Duodenal mucosa (tissue), 2 donors: Measurements from ENCODE around the gene CD2AP.

Experiments
- H3K27ac ChIP-seq: one replicate; pipeline ENCODE4 v1.7.0; 2013; ENCODE audit warnings: low read depth, low read length
- H3K27me3 ChIP-seq, 2 donors: one replicate each; pipeline ENCODE4 v1.7.0; 2013; ENCODE audit warnings: low read length in 2 of 2, control low read depth in 1 of 2; ENCODE audit not compliant: insufficient read depth in 2 of 2, control insufficient read depth in 1 of 2
- H3K36me3 ChIP-seq, 2 donors: one replicate each; pipeline ENCODE4 v1.7.0; 2013; ENCODE audit warnings: low read length in 2 of 2, control low read depth in 1 of 2; ENCODE audit not compliant: insufficient read depth in 2 of 2, control insufficient read depth in 1 of 2
- H3K4me1 ChIP-seq, 2 donors: one replicate each; pipeline ENCODE4 v1.7.0; 2013; ENCODE audit warnings: low read length in 2 of 2, control low read depth in 1 of 2; ENCODE audit not compliant: insufficient read depth in 2 of 2, control insufficient read depth in 1 of 2
- H3K4me3 ChIP-seq, 2 donors: one replicate each; pipeline ENCODE4 v1.7.0; 2013; ENCODE audit warnings: low read length in 2 of 2, low read depth in 1 of 2
- H3K9ac ChIP-seq, 2 donors: one replicate each; pipeline ENCODE4 v1.7.0; 2013; ENCODE audit warnings: low read length in 2 of 2, low read depth in 1 of 2
- H3K9me3 ChIP-seq, 2 donors: one replicate each; pipeline ENCODE4 v1.7.0; 2013; ENCODE audit warnings: low read length in 2 of 2, control low read depth in 1 of 2; ENCODE audit not compliant: control insufficient read depth in 1 of 2

The CD2AP gene

GRCh38 chr6:47495954-47496545 is 18.5 kb downstream of the CD2AP start:
- Histone ChIP-seq H3K9ac (no peak overlapping the region), H3K4me3 (no peak overlapping the region), H3K27me3 (no peaks in the 10 kb centered on the region), H3K4me1 (peaks cover 24 to 41% of the 10 kb centered on the region in 2 donors), H3K9me3 (no peaks in the 10 kb centered on the region), H3K36me3 (no peaks in the 10 kb centered on the region), H3K27ac (no peak overlapping the region)

- no peak overlapping the region for H3K27ac ChIP-seq
- no peak overlapping the region for H3K9ac ChIP-seq
- no peaks in the 10 kb centered on the region for H3K36me3 ChIP-seq
- no peaks in the 10 kb centered on the region for H3K9me3 ChIP-seq
- H3K4me1 ChIP-seq = peaks cover 34 to 42% of the 10 kb centered on the region in 2 donors
- no peaks in the 10 kb centered on the region for H3K27me3 ChIP-seq
- H3K4me3 ChIP-seq = no peak overlapping the region
These were observed 19.5 kb downstream of the CD2AP start for GRCh38 chr6:47496935-47497579.

GRCh38 chr6:47502920-47503319 is 25.3 kb downstream of the CD2AP start:
- peaks cover 21 to 25% of the 10 kb centered on the region in 2 donors for H3K4me1 ChIP-seq
- H3K27me3 ChIP-seq = no peaks in the 10 kb centered on the region
- H3K27ac ChIP-seq = no peak overlapping the region
- H3K36me3 ChIP-seq = peaks cover 0 to 12% of the 10 kb centered on the region in 2 donors
- no peak overlapping the region for H3K9ac ChIP-seq
- no peaks in the 10 kb centered on the region for H3K9me3 ChIP-seq
- no peak overlapping the region for H3K4me3 ChIP-seq

- peaks cover 4 to 16% of the 10 kb centered on the region in 2 donors for H3K4me1 ChIP-seq
- H3K27ac ChIP-seq = no peak overlapping the region
- no peak overlapping the region for H3K4me3 ChIP-seq
- H3K27me3 ChIP-seq = no peaks in the 10 kb centered on the region
- peaks cover 6 to 15% of the 10 kb centered on the region in 2 donors for H3K36me3 ChIP-seq
- no peak overlapping the region for H3K9ac ChIP-seq
- peaks cover 0 to 12% of the 10 kb centered on the region in 2 donors for H3K9me3 ChIP-seq
These were observed 32.3 kb downstream of the CD2AP start for GRCh38 chr6:47509937-47510336.

GRCh38 chr6:47512872-47513271 is 35.3 kb downstream of the CD2AP start:
- Histone ChIP-seq H3K27ac (no peak overlapping the region), H3K9me3 (peaks cover 0 to 12% of the 10 kb centered on the region in 2 donors)

GRCh38 chr6:47519279-47519678 is 41.7 kb downstream of the CD2AP start:
- Histone ChIP-seq H3K9ac (no peak overlapping the region), H3K9me3 (no peaks in the 10 kb centered on the region), H3K4me1 (peaks cover 14 to 30% of the 10 kb centered on the region in 2 donors), H3K36me3 (peaks cover 0 to 4% of the 10 kb centered on the region in 2 donors), H3K27me3 (no peaks in the 10 kb centered on the region), H3K27ac (no peak overlapping the region), H3K4me3 (no peak overlapping the region)

More at GRCh38 chr6:47512872-47513271, 35.3 kb downstream of the CD2AP start:
- Histone ChIP-seq H3K27me3 (no peaks in the 10 kb centered on the region), H3K9ac (no peak overlapping the region), H3K4me1 (peaks cover 4 to 16% of the 10 kb centered on the region in 2 donors), H3K4me3 (no peak overlapping the region), H3K36me3 (peaks cover 6 to 11% of the 10 kb centered on the region in 2 donors)

GRCh38 chr6:47520282-47520681 is 42.7 kb downstream of the CD2AP start:
- peak overlapping the region in 1 of 2 donors; percentile 18 for H3K4me3 ChIP-seq
- H3K27me3 ChIP-seq = no peaks in the 10 kb centered on the region
- no peaks in the 10 kb centered on the region for H3K9me3 ChIP-seq
- peaks cover 14 to 30% of the 10 kb centered on the region in 2 donors for H3K4me1 ChIP-seq
- no peak overlapping the region for H3K9ac ChIP-seq
- peaks cover 0 to 4% of the 10 kb centered on the region in 2 donors for H3K36me3 ChIP-seq
- no peak overlapping the region for H3K27ac ChIP-seq

GRCh38 chr6:47521961-47522360 is 44.4 kb downstream of the CD2AP start:
- H3K4me3 ChIP-seq = peak overlapping the region; percentile 60 to 66
- peaks cover 17 to 43% of the 10 kb centered on the region in 2 donors for H3K4me1 ChIP-seq
- H3K9ac ChIP-seq = peak overlapping the region; percentile 28 to 51
- no peaks in the 10 kb centered on the region for H3K9me3 ChIP-seq
- H3K36me3 ChIP-seq = peaks cover 0 to under 1% of the 10 kb centered on the region in 2 donors
- H3K27ac ChIP-seq = no peak overlapping the region
- H3K27me3 ChIP-seq = no peaks in the 10 kb centered on the region

- H3K4me3 ChIP-seq = peak overlapping the region; percentile 41 to 54
- H3K36me3 ChIP-seq = peaks cover 6 to 10% of the 10 kb centered on the region in 2 donors
- no peaks in the 10 kb centered on the region for H3K27me3 ChIP-seq
- H3K9me3 ChIP-seq = no peaks in the 10 kb centered on the region
- H3K4me1 ChIP-seq = peaks cover 13 to 34% of the 10 kb centered on the region in 2 donors
- peak overlapping the region in 1 of 2 donors; percentile 13 for H3K9ac ChIP-seq
- H3K27ac ChIP-seq = no peak overlapping the region
These were observed 46.7 kb downstream of the CD2AP start for GRCh38 chr6:47524136-47524845.
